Hypothalamus (tissue), 51 donors: ENCODE measurements around the gene SNAI3.
A peak's percentile ranks its signal among the peaks of the same experiment; 100 is the strongest.

ENCODE experiments used
- DNase-seq, 51 donors: peaks; one replicate each; lab custom pipeline; 2025; lab: John Stamatoyannopoulos, UW

Gene SNAI3

DNA sequence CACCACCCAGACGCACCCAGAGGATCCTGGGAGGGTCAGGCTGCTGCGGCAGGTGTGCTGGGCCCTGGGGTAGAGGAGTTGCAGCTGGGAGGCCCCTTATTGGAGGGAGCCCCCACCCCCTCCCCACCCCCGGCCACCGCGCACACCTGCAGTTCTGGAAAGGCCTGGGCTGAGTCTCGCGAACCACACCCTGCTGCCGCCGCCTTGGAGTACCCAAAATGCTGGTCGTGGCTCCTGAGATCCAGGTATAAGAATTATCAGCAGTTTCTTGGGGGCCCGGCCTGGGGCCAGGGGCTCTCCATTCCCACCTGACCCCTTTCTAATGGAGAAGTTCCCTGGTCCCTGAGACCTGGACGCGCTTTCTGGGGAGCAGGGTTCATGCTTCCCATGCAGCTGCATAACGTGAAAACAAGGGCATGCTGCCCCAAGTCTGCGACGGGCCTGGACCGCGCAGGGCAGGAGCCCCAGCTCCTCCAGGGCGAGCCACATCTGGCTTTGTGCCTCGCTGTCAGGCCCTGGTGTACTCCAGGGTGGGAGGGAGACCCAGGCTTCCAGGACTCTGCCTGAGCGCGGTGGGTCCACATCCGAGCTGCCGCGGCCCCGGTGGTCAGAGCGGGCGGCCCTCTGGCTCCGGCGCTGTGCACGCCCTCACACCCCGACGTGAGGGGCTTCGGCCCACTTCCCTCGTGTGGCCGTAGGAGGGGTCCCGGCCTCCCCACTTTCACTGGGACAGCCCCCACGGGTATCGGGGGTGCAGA is 7.3 kb upstream of the SNAI3 start:
- no peak for DNase-seq

DNA sequence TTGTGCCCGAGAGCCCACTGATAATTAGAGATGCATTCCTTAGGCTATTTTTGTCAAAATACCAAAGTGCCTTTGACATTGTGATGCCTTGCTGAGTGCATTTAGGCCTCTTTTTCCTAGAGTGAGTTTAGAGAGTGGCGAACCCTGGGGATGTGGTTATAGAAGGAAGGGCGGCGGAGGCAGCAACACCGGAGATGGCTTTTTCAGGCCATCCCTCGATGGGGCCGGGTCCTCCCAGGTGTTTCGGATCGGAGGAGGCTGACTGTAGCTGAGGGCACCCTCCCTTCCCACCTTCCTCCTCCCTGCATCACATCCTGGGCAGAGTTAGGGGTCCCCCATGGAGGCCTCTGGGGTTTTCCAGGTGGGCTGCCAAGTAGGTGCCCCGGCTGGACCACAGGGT is 6.6 kb upstream of the SNAI3 start:
- no peak for DNase-seq

DNA sequence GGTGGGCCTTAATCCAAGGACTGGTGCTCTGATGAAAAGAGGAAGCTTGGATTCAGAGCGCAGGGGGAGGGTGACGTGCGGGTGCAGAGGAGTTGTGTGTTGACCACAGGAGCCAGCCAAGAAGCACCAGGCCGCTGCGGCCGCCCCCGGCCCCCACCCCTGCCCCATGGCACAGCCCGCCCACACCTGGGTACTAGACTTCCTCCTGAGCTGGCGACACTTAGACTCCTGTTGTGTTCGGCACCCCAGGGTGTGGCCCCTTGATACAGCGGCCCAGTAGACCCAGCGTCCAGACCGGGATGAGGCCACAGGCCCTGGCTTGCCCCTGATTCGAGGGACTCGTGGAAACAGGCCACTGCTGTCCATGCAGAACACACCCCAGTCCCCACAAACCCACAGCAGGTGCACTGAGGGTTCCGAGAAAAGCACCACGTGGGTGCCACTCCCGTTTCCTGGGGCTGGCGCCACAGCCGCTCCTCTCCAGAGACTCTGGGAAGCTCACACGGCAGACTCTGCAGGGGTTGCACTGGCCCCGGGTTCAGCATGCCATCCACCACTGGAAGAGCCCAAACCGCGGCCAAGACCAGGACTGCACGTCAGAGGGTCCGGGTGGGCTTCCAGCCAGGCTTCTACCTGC is 5.7 kb upstream of the SNAI3 start:
- peak in 12 of 51 donors; percentile 12 to 56 (median 29) for DNase-seq

DNA sequence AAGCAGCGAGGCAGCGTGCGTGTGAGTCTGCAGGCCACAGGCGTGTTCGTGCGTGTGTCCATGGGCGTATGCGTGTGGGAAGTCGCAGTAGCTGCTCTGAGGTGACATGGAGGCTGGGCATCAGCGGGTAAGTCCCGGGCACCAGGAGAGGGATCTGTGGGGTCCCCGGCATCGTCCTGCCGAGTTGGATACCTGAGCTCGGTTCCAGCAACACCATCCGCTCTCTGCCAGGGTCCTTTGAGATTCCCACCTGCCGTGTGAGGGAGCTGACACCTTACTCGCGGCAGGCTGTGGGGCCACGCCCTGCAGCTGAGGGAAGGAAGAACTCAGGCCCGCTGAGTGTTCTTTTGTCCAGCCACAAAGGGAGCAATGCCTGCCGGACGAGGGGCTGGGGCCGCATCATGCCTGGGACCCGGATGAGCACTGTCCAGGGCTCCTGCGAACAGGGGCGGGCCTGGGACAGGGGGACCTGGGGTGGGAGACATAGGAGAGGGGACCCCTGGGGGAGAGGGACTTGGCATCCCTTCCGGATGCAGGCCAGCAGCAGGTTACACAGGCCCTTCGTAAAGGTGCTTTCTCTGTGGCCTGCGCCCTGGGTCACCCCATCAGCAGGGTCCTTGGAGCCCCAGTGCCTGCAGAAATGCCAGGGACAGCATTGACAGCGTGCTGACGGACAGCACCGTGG is 5.0 kb upstream of the SNAI3 start:
- DNase-seq: no peak

DNA sequence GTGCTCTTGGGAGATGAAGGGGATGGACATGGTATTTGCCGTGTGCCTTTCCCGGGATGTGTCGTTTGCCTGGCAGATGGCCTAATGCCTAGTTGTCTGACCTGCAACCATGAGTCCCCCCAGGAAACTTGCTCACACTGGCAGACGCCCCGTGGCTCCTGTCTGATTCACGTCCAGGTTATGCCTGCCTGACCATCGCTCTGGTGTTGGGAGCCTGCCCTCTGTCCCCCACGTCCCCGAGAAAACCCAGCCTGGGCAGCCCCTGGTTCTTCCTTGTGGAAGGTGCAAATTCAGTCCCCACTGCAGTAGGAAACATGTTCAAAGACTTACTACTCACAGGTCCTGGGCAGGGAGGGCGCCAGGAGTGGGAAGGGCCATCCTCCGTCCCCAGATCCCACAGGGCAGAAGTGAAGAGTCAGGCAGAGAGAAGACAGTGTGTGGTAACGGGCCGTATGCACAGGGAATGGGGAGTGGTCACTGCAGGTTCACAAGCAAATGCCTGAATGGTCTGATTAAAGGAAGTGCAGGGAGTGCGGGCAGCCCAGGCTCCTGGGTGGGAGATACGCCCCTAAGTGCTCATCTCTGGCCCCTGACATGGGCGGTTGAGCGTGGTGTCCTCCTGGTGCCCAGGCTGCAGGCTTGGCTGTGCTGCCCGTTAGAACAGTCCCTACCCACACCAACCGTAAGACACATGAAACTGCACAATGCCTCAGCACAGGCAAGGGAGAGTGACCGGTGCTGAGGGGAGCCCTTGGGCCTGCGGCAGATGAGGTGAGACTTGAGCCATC is 4.2 kb upstream of the SNAI3 start:
- DNase-seq: no peak

DNA sequence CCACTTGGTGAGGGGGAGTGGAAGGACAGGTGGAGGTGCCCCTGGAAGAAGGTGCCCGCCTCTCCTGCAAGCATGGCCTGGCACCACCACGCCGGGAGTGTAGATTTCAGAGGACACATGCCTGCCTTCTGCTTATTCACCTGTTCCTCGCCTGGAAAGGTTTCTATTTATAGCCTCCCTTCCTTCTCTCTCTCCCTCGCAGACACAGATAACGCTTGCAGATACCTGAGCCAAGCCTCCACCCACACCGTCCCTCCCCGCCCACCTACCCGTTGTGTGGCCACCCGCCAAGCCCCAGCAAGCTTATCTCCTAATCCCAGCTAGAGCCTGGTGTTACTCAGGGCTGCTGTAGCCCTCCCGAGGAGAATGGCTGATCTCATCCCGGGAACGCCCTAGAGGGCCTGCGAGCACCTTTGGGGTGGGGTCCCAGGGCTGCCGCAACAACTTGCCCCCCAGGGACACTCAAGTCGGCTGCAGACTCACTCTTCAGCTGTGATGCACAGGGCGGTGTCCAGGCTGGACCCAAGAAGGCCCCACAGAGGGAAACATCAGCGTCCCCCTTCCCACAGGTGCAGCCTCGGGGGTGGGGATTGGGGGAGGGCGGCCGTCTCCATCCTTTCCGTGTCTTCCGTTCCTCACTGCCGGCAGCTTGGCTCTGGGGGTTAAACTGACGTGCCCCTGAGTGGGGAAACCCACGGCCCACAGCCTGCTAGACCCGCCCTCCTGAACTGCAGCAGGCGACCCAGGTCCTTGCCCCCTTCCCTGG is 1.9 kb upstream of the SNAI3 start:
- DNase-seq: peak in 2 of 51 donors; percentile 2 to 45

DNA sequence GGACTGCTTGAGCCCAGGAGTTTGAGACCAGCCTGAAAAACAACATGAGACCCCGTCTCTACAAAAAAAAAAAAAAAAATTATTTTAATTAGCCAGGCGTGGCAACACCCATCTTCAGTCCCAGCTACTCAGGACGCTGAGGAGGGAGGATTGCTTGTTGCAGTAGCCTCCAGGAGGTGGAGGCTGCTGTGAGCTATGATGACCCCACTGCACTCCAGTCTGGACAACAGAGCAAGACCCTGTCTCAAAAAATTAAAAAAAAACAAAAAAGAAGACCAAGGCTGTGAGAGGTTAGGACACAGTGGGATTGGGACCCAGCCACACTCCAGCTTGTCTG is 1.3 kb upstream of the SNAI3 start:
- DNase-seq: no peak

DNA sequence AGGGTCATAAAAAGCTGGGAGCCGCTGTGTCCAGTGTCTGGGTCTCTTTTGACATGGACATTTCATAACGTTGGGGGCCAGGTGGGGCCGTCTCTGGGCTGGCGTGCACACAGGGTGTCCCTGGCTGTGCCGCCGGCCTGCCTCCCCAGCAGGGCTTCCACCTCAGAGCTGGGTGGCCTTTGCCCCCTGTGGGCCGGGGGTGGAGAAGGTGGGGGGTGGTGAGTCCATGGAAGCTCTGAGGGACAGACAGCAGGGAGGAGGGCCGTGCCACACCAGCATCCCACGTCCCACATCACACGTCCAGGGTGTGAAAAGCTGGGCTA is 908 bp upstream of the SNAI3 start:
- peak in 1 of 51 donors; percentile 31 for DNase-seq

DNA sequence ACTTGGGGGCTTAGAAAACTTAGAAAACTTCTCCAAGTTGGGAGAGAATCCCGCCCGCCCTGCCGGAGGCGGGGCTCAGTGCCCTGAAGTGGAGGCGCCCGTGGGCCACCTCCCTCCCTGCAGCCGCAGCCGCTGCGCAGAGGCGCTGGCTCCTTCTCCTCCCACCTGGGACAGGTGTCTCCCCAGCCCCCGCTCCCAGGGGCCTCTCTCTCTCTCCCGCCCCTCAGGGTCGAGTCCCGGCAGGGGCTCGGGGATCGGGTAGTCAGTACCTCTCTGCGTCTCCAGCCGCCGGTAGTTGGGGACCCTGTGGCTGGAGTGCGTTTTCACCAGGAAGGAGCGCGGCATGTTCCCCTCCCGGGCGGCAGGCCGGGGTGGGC is 257 bp downstream of the SNAI3 start:
- DNase-seq: no peak

DNA sequence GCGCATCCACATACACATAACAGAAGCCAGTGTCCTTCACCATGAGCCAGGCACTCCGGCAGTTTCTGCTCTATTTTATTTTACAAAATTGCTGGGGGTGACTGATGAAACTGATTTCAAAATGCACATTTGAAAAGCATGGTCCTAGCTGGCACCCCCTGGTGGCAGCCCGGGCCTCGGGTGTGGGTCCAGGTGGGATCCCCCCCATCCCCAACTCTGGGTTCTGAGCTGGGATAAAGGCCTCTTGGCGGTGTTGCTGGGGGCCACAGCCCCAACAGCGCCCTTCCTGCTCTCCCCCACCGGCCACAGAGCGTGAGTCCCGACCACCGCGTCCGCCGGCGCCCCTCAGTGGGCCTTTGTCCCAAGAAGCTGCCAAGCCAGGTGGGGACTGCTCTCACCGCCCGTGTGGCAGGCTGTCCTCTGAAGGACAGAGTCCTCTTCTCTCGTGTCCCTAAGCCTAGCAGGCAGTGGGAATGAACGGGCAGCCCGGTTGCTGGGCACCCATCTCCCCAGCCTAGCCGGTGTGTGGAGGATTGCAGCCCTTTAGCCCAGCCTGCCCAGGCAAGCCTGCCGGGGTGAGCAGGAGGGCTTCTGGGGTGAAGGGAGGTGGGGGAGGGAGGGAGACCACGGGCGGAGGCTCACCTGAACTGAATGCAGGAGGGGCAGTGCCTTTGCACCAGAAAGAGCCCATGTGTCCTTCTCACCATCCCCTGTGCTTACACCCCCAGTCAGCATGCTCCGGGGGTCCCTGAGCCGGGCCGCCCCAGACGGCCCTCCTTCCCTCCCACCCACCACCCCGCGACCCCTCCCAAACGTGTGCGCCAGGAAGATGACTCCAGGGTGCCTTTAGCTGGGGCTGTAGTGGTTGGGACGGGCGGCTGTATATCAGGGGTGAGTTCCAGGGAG is 898 bp downstream of the SNAI3 start:
- peak in 1 of 51 donors; percentile 26 for DNase-seq

DNA sequence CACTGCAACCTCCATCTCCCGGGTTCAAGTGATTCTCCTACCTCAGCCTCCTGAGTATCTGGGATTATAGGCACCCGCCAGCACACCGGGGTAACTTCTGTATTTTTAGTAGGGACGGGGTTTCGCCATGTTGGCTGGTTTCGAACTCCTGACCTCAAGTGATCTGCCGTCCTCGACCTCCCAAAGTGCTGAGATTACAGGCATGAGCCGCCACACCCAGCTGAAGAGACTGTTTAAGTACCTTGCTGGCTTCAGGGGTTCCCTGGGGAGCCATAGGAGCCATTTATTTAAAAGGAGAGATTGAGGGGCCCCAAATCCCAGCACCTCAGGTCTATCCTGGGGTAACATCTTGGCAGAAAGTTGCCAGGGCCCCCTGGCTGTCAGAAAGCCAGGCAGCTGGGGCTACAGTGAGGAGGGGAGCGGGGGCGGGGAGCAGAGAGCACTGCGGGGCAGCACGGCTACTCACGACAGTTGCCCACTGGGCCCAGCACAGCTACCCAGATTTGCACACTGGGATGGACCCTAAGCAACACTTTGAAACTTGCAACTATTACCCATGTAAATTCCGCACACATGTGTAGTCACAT is 1.6 kb downstream of the SNAI3 start:
- no peak for DNase-seq

DNA sequence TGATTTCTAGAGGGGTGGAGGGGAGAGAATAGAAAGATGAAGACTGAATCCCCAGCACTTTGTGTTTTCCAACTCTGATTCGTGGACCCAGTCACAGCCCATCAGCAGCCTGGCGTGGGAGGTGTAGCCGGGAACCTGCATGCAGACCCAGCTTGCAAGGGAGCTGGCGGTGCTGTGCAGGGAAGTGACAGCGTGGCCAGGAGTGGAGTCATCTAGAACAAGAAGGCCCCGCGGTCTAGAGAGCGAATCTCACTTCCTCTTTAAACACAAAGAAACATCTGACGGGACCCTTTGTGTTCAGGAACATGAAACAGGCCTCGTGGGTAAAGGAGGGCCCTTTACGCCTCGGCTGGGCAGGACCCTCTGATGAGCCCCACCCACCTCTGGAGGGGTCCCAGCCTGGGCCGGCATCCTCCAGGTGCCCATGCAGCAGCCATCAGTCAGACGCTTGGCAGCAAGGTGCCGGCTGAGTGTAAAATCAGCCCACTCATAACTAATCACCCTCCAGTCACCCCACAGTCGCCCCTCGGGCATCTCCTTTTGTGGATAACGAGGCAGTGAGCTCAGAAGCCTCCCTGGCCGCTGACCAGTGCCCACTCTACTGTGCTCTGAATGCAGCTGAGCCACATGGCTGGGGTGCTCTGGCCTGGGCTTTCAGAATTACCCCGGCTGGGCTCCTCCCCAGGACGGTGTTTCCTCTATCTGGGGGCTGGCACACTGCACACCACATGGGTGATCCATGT is 4.4 kb downstream of the SNAI3 start:
- peak in 22 of 51 donors; percentile 15 to 79 (median 38) for DNase-seq

DNA sequence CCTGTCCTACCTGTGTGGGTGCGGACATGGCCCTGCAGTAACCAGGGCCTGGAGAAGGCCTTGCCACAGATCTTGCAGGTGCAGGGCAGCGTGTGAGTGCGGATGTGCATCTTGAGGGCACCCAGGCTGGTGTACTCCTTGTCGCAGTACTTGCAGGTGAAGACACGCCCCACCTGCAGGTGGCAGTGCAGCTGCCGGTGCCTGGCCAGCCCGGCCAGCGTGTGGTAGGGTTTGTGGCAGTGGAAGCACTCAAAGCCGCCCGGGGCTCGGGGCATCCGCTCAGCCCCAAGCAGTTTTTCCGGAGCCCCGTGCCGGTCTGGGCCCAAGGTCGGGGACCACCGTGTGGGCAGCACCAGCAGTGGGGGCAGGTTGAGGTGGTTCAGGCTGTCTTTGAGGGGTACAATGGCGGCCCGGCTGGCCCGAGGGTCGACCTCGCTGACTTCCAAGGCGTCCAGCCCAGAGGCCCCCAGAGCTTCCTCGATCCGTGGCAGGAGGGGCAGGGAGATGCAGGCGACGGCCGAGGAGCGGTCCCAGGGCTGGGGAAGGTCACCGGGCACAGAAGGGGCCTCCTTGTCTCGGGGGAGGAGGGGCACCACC is 5.1 kb downstream of the SNAI3 start:
- DNase-seq: no peak

DNA sequence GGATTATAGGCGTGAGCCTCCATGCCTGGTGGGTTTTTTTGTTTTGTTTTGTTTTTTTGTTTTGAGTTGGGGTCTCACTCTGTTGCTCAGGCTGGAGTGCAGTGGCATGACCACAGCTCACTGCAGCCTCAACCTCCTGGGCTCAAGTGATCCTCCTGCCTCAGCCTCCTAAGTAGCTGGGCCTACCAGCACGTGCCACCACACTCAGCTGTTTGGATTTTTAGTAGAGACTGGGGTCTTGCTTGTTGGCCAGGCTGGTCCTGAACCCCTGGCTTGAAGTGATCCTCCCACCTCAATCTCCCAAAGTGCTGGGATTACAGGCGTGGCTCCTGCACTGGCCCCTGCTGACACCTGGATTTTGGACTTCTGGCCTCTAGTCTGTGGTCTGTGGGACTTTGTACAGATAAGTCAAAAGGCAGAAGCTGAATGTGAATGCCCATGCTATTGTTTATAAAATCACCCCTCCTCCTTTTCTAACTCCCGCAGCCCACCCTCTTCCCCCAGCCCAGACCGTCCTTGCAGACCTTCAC is 5.7 kb downstream of the SNAI3 start:
- DNase-seq: no peak

DNA sequence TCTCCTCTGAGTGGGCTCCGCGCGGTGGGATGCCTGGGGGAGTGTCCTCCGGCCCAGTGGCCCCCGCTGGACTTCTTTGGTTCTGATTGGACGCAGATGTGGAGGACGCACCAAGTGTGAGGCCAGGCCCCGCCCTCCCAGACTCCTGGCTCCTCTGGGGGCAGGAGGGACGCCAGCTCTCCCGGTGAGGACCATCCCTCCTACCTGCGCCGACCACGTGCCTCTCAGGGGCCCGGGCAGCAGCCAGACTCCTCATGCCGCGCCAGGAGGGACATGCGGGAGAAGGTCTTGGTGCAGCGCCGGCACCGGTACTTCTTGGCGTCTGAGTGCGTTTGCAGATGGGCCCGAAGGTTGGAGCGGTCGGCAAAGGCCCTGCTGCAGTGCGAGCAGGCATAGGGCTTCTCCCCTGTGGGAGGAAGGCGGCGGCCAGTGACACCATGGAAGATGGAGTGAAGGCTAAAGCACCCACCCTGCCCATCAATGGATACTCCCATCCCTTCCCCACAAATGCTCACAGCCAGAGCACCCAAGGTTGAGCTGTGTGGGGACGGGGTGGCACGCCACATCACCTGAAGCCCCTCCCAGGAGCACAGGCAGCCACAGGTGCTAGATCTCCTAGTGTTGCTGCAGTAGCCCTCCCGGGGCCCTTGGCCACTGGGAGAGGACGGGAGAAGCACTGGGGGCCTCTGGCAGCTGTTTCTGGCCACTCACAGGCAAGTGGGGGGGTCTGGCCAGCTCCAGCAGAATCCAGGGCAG is 7.9 kb downstream of the SNAI3 start:
- DNase-seq: no peak

DNA sequence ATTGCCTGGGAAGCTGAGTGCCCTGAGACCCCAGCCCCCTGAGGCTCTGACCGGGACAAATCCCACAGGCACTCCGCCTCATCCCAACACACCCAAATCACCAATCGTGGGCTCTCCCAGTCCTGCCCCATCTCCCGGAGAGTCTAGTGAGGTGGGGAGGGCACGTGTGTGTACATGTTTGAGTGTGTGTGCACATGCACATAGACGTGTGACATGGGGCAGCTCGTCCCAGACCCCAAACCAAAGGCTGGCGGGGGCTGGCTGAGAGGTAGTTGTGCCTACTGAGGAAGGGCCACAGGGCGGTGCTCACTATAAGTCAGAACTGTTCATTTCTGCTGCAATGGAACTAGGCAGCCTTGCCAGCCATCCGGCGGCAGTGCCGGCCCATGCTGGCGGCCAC is 8.6 kb downstream of the SNAI3 start:
- no peak for DNase-seq
